ENCODE results near the gene DOCK8. TPM values are rescaled to one million over a fixed set of nuclear protein-coding genes. Genes with fewer than 3 reads are reported as not detected.
A peak's percentile ranks its signal among the peaks of the same experiment; 100 is the strongest.

DOCK8 gene
- polyA plus RNA-seq, 2 of the 4 experiments (the other 2 are of a cell fraction) = 0.27 to 0.68 TPM

GRCh38 chr9:441126-441525 is 226.5 kb downstream of the DOCK8 start:
- H3K4me1 ChIP-seq = peaks cover 27% of the 10 kb centered on the region
- TF ChIP-seq HOXB13 (CRISPR knock-in tag; IDR thresholded peaks at IDR 0.05; ENCODE audit: low read depth) = no peak
- no peak for TF ChIP-seq MYC (IDR thresholded peaks at IDR 0.05; ENCODE audit: borderline replicate concordance, low read length)
- TF ChIP-seq ZC3H11A (IDR thresholded peaks at IDR 0.05) = no peak
- no peak for TF ChIP-seq CBX8 (IDR thresholded peaks at IDR 0.05)
- TF ChIP-seq CHD2 (IDR thresholded peaks at IDR 0.05; ENCODE audit: low read length, partially characterized antibody) = no peak
- no peak for TF ChIP-seq MAZ (IDR thresholded peaks at IDR 0.05; ENCODE audit: borderline replicate concordance, low read depth, low read length)
- no peak for TF ChIP-seq JUNB (IDR thresholded peaks at IDR 0.05)
- TF ChIP-seq CHD4 (IDR thresholded peaks at IDR 0.05; ENCODE audit: borderline replicate concordance) = no peak
- TF ChIP-seq SREBF2 (IDR thresholded peaks at IDR 0.05) = no peak
- FAIRE-seq (no peak), DNase-seq (ENCODE audit: low read depth in 1 of 2, low spot score in 1 of 2) (no peak), ATAC-seq (no peak)
- no peak overlapping the region for H3K4me3 ChIP-seq
- POLR2A ChIA-PET = no interaction called here
- 85% methylated on average over 7 of the region's 7 CpGs for WGBS (ENCODE audit: missing lambda C conversion rate)
- H3K4me2 ChIP-seq = no peak overlapping the region
- CTCF ChIA-PET = no interaction called here
- H3K9me3 ChIP-seq = no peaks in the 10 kb centered on the region
- no peak overlapping the region for H3K27ac ChIP-seq

DNA sequence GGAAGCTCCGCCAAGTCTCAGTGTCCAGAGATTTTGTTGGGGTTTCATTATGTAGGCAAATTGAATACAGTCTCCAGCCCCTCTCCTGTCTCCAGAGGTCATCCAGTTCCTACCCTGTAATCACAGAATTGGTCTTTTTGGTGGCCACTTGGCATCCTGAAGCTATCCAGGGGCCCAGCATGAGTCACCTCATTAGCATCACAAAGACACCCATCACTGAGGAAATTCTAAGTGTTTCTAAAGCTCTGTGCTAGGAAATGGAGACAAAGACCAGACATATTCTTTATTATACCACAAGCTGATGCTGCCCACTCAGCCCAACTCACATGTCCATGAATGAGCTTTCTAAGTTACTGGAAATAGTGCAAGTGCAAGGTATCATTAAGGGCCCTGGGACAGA is 229.9 kb downstream of the DOCK8 start:
- Histone ChIP-seq H3K4me3 (no peak overlapping the region), H3K4me1 (peaks cover 25% of the 10 kb centered on the region; the same call in 2 of the 3 replicates), H3K9me3 (no peaks in the 10 kb centered on the region), H3K4me2 (peak overlapping the region; percentile 25), H3K27ac (peak overlapping the region in 1 of 2 experiments; percentile 31; a peak in 1 of 6 replicates)
- no peak for FAIRE-seq
- CTCF ChIA-PET = interaction anchor here (0.6 kb wide), 1 partner anchor 334 kb away, joined by 3 read pairs; no protein-coding TSS in a partner anchor
- WGBS (ENCODE audit: missing lambda C conversion rate) = 96% methylated on average over 1 of the region's 1 CpG
- POLR2A ChIA-PET = no interaction called here
- no peak for DNase-seq (ENCODE audit: low read depth in 1 of 2, low spot score in 1 of 2)
- ATAC-seq = no peak
- TF ChIP-seq HOXB13 (CRISPR knock-in tag; IDR thresholded peaks at IDR 0.05; ENCODE audit: low read depth) = no peak
- TF ChIP-seq NFE2L2 (conservative IDR thresholded peaks at IDR 0.05; ENCODE audit: low read length) = no peak
- TF ChIP-seq RFX5 (IDR thresholded peaks at IDR 0.05) = no peak
- TF ChIP-seq GATA3 (IDR thresholded peaks at IDR 0.05; ENCODE audit: borderline replicate concordance) = no peak
- TF ChIP-seq JUNB (IDR thresholded peaks at IDR 0.05) = no peak

DNA sequence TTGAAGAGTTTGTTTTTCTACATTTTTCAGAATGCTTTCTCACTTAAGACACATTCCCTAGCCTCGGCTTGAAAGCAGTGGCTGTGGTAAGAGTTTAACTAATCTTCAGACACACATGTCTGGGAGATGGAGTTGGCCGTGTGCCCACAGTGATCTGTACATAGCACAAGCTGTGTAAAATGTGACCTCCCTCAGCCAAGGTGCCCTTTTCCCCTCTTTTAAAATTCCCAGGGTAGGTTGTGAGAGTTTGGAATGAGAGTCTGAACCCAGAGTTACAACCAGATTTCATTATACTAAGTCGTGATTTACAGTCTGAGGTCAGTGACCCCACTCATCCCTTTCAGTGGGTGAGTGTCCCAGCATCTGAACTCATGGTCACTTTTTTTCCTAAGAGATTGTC is 230.4 kb downstream of the DOCK8 start:
- ATAC-seq (no peak), DNase-seq (ENCODE audit: low read depth in 1 of 2, low spot score in 1 of 2) (peak in 1 of 2 experiments; percentile 20), FAIRE-seq (no peak)
- Histone ChIP-seq H3K27ac (no peak overlapping the region; a peak in 1 of 6 replicates), H3K9me3 (no peaks in the 10 kb centered on the region), H3K4me2 (peak overlapping the region; percentile 25), H3K4me3 (no peak overlapping the region), H3K4me1 (peaks cover 27% of the 10 kb centered on the region; the same call in 2 of the 3 replicates)
- 25% methylated on average over 3 of the region's 3 CpGs for WGBS (ENCODE audit: missing lambda C conversion rate)
- TF ChIP-seq CBX2 (IDR thresholded peaks at IDR 0.05; ENCODE audit: borderline replicate concordance, low read depth) (no peak), ZC3H11A (IDR thresholded peaks at IDR 0.05) (no peak), ATOH8 (CRISPR knock-in tag; IDR thresholded peaks at IDR 0.05; ENCODE audit: low read depth) (no peak), CEBPB (IDR thresholded peaks at IDR 0.05) (no peak), ZFP36 (IDR thresholded peaks at IDR 0.05; ENCODE audit: borderline replicate concordance, partially characterized antibody) (no peak), FOXS1 (CRISPR knock-in tag; IDR thresholded peaks at IDR 0.05) (no peak), POLR2A (IDR thresholded peaks at IDR 0.05; ENCODE audit: low read length) (no peak), SREBF2 (IDR thresholded peaks at IDR 0.05) (no peak), TP53 (CRISPR knock-in tag; IDR thresholded peaks at IDR 0.05) (no peak), NR3C1 (IDR thresholded peaks at IDR 0.05) (no peak)
- POLR2A ChIA-PET = no interaction called here
- CTCF ChIA-PET = interaction anchor here (0.6 kb wide), 1 partner anchor 333 kb away, joined by 3 read pairs; no protein-coding TSS in a partner anchor

GRCh38 chr9:446074-446699 is 231.5 kb downstream of the DOCK8 start:
- no peak overlapping the region for H3K4me2 ChIP-seq
- 89% methylated on average over 15 of the region's 15 CpGs for WGBS (ENCODE audit: missing lambda C conversion rate)
- FAIRE-seq = no peak

More at GRCh38 chr9:446074-446699, 231.5 kb downstream of the DOCK8 start:
- no peak for TF ChIP-seq ATOH8 (CRISPR knock-in tag; IDR thresholded peaks at IDR 0.05; ENCODE audit: low read depth)
- ATAC-seq (no peak), DNase-seq (ENCODE audit: low read depth in 1 of 2, low spot score in 1 of 2) (no peak)
- POLR2A ChIA-PET = no interaction called here
- Histone ChIP-seq H3K4me1 (peaks cover 32% of the 10 kb centered on the region; the same call in 2 of the 3 replicates), H3K4me3 (no peak overlapping the region), H3K27ac (no peak overlapping the region; a peak in 1 of 6 replicates), H3K9me3 (no peaks in the 10 kb centered on the region)
- CTCF ChIA-PET = interaction anchor here (0.7 to 1.6 kb wide), 5 partner anchors 9 to 318 kb away, joined by 3 to 7 read pairs (median 3); partner anchors contain the start of gene KANK1
